HFFc6 (cell line): ENCODE results near the gene CUX1. TPM values are rescaled to one million over a fixed set of nuclear protein-coding genes. Genes with fewer than 3 reads are reported as not detected.

Source experiments
- DNase-seq: peaks from one replicate; pipeline ENCODE4 v3.0.0-alpha.2; 2018
- H3K27ac Mint-ChIP-seq: 2 replicates; pipeline ENCODE4 v1.8.0; 2020; ENCODE audit warnings: mild to moderate bottlenecking, mixed read lengths
- H3K27me3 Mint-ChIP-seq: 2 replicates; pipeline ENCODE4 v1.8.0; 2021; ENCODE audit warnings: mild to moderate bottlenecking, moderate library complexity, mixed read lengths; ENCODE audit not compliant: insufficient read depth
- H3K36me3 Mint-ChIP-seq: 2 replicates; pipeline ENCODE4 v1.8.0; 2021; ENCODE audit warnings: low read depth, mixed read lengths
- H3K4me1 Mint-ChIP-seq: 2 replicates; pipeline ENCODE4 v1.8.0; 2020; ENCODE audit warnings: low read depth, mixed read lengths
- H3K4me3 Mint-ChIP-seq: 2 replicates; pipeline ENCODE4 v1.8.0; 2020; ENCODE audit warnings: mild to moderate bottlenecking, moderate library complexity, mixed read lengths
- H3K9me3 Mint-ChIP-seq: 2 replicates; pipeline ENCODE4 v1.8.0; 2020; ENCODE audit warnings: mild to moderate bottlenecking, mixed read lengths
- total RNA-seq, 6 experiments: library from RNA; stranded (reverse); fragmentation: NEBNext Ultra II Directional; extraction: Animal tissue kit (Norgen Biotek cat#: 25700); gene quantifications; 2 replicates in 1 of 6; 3 replicates in 5 of 6; pipeline ENCODE4 v1.2.3, GENCODE V29; 2021
- TF ChIP-seq, protein P1 (sequence below): fragments of 200-600 bp; sonication (generic); IDR thresholded peaks from 2 replicates; pipeline ENCODE4 v1.5.0; 2021; ENCODE audit warnings: antibody characterized with exemption, mild to moderate bottlenecking

CUX1 gene
- total RNA-seq, 6 experiments from 2014 or later: 46.9 to 64.2 (median 51.6) TPM

DNA sequence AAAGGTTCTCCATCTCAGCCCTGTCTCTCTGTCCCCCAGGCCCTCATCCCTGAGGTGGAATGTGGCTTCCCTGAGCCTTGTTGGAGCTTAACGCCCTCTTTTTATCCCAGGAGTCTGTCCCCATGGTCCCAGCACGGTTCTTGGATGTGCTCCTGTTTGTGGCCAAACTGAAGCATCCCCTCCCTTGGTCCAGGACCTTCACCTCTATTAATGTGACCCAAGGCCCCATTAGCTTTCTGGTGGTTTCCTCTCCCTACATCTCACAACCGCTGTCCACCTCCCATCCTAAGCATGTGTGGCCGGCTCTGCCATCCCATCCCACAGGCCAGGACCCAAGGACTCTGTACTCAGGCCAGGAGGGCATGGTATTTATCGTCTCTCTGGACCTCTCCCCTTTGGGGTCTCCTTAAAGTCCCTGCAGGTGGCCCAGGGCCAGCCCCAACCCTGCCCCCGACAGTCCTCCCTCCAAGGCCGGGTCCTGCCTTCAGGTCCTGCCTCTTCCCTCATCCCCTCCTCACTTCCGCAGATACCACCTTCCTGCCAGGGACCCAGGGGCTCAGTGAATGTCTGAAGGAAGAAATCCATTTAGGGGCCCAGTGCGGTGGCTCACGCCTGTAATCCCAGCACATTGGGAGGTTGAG, 453.9 kb downstream of the CUX1 start:
- H3K4me3 Mint-ChIP-seq: no peak overlapping the region
- H3K4me1 Mint-ChIP-seq: peaks cover 19% of the 10 kb centered on the region
- no peaks in the 10 kb centered on the region for H3K9me3 Mint-ChIP-seq
- no peak for DNase-seq
- TF ChIP-seq, protein P1, sequence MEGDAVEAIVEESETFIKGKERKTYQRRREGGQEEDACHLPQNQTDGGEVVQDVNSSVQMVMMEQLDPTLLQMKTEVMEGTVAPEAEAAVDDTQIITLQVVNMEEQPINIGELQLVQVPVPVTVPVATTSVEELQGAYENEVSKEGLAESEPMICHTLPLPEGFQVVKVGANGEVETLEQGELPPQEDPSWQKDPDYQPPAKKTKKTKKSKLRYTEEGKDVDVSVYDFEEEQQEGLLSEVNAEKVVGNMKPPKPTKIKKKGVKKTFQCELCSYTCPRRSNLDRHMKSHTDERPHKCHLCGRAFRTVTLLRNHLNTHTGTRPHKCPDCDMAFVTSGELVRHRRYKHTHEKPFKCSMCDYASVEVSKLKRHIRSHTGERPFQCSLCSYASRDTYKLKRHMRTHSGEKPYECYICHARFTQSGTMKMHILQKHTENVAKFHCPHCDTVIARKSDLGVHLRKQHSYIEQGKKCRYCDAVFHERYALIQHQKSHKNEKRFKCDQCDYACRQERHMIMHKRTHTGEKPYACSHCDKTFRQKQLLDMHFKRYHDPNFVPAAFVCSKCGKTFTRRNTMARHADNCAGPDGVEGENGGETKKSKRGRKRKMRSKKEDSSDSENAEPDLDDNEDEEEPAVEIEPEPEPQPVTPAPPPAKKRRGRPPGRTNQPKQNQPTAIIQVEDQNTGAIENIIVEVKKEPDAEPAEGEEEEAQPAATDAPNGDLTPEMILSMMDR: no peak
- no peaks in the 10 kb centered on the region for H3K36me3 Mint-ChIP-seq
- H3K27me3 Mint-ChIP-seq: peaks cover 4% of the 10 kb centered on the region
- peak overlapping the region; percentile 68; the same call in 1 of the 2 replicates for H3K27ac Mint-ChIP-seq

DNA sequence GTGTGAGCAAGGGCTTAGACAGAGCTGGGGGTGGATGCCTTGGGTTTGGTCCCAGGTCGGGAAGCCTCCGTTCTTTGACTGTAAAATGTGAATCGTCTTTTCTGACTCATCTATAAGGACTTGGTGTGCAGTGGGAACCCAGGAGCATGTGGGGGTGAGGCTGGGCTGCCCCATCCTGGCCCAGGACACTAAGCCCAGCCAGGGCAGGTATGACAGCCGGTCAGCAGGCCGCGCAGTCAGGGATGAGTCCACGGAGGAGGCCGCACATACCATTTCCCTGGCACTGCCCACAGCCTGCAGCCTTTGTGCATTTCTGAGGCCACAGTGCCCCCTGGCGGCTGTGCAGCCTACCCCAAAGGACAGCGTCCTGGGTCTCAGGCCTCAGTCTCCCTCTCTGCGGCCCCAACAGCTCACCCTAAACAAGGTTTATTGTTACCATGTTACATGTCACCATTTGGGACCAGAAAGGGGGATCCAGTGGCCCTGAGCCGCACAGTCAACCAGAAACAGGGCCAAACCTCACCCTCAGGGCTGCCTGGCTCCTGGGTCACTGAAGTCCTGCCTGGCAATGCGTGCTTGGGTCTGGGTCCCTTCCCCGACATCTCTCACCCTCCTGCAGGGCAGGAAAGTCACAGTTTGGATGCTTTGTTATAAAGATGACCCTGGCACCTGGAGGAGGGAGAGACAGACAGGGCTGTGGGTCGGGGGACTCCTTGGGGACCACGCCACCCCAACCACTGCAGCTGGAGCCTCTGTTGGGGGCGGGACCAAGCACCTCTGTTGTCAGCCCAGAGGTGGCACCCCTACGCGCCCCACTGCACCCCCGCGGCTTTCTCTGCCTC, 454.9 kb downstream of the CUX1 start:
- TF ChIP-seq, protein P1: peak; percentile 98
- Mint-ChIP-seq H3K36me3 (no peaks in the 10 kb centered on the region), H3K27me3 (no peaks in the 10 kb centered on the region; the same call in 1 of the 2 replicates), H3K4me3 (peak overlapping the region; percentile 20), H3K4me1 (peaks cover 19% of the 10 kb centered on the region), H3K27ac (peak overlapping the region; percentile 68), H3K9me3 (no peaks in the 10 kb centered on the region)
- peak; percentile 74 for DNase-seq

DNA sequence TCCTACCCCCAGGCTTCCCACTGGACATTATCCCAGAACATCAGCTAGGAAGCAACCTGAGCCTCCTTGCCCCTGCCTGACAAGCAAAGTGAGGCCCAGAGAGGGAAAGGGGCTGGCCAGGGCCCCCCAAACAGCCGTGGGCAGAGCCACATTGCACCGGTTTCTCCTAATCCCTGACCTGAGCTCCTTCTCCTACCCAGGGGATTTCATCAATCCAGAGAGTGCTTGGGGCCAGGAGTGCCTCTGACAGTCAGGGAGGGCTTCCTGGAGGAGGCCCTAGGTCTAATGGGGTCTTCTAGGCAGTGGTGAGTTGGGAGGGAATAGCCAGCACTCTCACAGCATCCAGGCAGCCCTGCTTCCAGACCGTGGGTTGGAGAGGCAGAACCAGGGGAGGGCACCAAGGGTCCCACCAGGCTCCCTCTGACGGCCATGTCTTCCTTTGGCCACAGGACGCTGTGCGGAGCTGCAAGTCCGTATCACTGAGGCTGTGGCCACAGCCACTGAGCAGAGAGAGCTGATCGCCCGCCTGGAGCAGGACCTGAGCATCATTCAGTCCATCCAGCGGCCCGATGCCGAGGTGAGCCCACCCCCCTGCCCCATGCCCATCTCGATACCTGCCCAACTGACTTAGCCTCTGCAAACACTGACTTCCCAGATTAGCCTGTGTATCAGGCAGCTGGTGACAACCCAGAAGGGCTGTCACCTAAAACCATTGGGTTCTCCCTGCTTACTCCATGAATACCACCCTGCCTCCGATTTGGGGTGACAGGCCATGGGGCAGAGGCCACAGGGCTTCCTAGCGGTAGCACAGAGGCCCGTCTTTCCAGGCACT, 455.7 kb downstream of the CUX1 start:
- H3K4me1 Mint-ChIP-seq: peaks cover 19% of the 10 kb centered on the region
- no peaks in the 10 kb centered on the region for H3K36me3 Mint-ChIP-seq
- H3K27me3 Mint-ChIP-seq: no peaks in the 10 kb centered on the region; the same call in 1 of the 2 replicates
- TF ChIP-seq, protein P1: no peak
- no peak for DNase-seq
- no peaks in the 10 kb centered on the region for H3K9me3 Mint-ChIP-seq
- no peak overlapping the region for H3K4me3 Mint-ChIP-seq
- peak overlapping the region; percentile 57 for H3K27ac Mint-ChIP-seq

DNA sequence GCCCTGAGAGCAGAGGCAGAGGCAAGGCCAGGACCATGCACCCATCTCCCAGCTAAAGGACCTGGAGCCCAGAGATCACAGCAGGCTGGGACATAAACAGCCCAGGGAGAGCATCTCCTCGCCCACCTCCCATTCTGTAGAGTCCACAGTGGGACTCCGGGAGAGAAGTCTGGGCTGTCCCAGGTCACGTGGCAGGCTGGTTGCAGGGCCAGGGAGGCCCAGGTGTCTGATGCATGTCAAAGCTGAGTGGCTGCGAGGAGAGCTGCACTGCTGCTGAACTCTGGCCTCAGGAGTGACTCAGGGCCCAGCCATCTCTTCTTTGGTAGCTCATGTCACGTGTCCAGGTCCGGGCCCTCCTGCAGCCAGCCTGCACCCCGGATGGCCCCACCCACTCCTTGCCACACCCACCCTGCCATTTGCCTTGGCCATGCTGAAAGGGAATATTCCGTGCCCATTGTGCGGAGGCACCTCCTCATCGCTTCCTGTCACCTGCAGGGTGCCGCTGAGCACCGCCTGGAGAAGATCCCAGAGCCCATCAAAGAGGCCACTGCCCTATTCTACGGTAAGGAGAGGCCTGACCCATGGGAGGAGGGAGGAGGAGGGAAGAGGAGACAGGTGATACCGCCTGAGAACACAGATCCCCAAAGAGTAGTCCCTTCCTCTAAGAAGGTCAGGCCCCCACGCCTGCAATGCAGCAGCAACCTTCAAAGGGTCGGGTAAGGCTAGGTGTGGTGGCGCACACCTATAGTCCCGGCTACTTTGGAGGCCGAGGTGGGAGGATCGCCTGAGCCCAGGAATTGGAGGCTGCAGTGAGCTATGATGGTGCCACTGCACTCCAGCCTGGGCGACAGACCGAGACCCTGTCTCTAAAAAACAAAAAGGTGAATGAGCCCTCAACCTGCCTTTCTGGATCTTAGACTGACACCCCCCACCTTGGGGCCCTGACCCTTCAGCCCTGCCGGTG, 456.6 kb downstream of the CUX1 start:
- Mint-ChIP-seq H3K4me1 (peaks cover 19% of the 10 kb centered on the region), H3K27ac (peak overlapping the region; percentile 57), H3K4me3 (peak overlapping the region; percentile 19; the same call in 1 of the 2 replicates), H3K36me3 (no peaks in the 10 kb centered on the region), H3K27me3 (no peaks in the 10 kb centered on the region; the same call in 1 of the 2 replicates), H3K9me3 (no peaks in the 10 kb centered on the region)
- DNase-seq: peak; percentile 86
- TF ChIP-seq, protein P1: no peak
